H1 (cell line): ENCODE results near the gene KRT10. TPM values are rescaled to one million over a fixed set of nuclear protein-coding genes. Genes with fewer than 3 reads are reported as not detected.

Experiments
- CTCF ChIA-PET: fragments of 300-600 bp; sonication (Branson Sonifier 250); formaldehyde crosslinking; loops from one replicate; lab custom pipeline; 2021; ENCODE audit not compliant: partially characterized antibody; lab: Charles Lee
- POLR2A ChIA-PET: fragments of 300-600 bp; sonication (Branson Sonifier 250); formaldehyde crosslinking; loops from one replicate; lab custom pipeline; 2021; ENCODE audit warnings: inconsistent platforms; ENCODE audit not compliant: partially characterized antibody; lab: Charles Lee
- DNase-seq, 2 experiments: peaks; one replicate each; pipeline versions ENCODE4 v3.0.0 to v3.0.0-alpha.2; 2010 to 2022; ENCODE audit warnings: low spot score in 2 of 2, low read depth in 1 of 2, mixed read lengths in 1 of 2
- FAIRE-seq: peaks from 2 replicates; lab custom pipeline; 2011; peaks lifted over from hg19 to GRCh38; lab: Jason Lieb, UNC
- H2AFZ ChIP-seq: 2 replicates; pipeline ENCODE4 v1.8.1; 2012; ENCODE audit warnings: low read length, inconsistent platforms
- H2AK5ac ChIP-seq: 2 replicates; pipeline ENCODE4 v1.6.1; 2013; ENCODE audit warnings: low read depth, low read length
- H2BK120ac ChIP-seq: replicated peaks from 2 replicates; pipeline ENCODE3; 2013; ENCODE audit warnings: low read depth, low read length, inconsistent platforms
- H2BK12ac ChIP-seq: 2 replicates; pipeline ENCODE4 v1.6.1; 2013; ENCODE audit warnings: low read depth, low read length
- H2BK15ac ChIP-seq: 2 replicates; pipeline ENCODE4 v1.6.1; 2013; ENCODE audit warnings: low read length
- H2BK20ac ChIP-seq: 2 replicates; pipeline ENCODE4 v1.6.1; 2013; ENCODE audit warnings: low read length
- H2BK5ac ChIP-seq: 2 replicates; pipeline ENCODE4 v1.6.1; 2013; ENCODE audit warnings: low read depth, low read length
- H3K14ac ChIP-seq: 2 replicates; pipeline ENCODE4 v1.6.1; 2013; ENCODE audit warnings: inconsistent platforms; ENCODE audit not compliant: insufficient read length
- H3K18ac ChIP-seq: 2 replicates; pipeline ENCODE4 v1.6.1; 2013; ENCODE audit warnings: low read length; ENCODE audit errors: extremely low read depth
- H3K23ac ChIP-seq: 2 replicates; pipeline ENCODE4 v1.6.1; 2013; ENCODE audit warnings: inconsistent platforms; ENCODE audit not compliant: insufficient read length
- H3K23me2 ChIP-seq: 2 replicates; pipeline ENCODE4 v1.6.1; 2013; ENCODE audit warnings: low read depth, low read length
- H3K27ac ChIP-seq: 2 replicates; pipeline ENCODE4 v1.6.1; 2011; ENCODE audit warnings: low read depth, low read length, inconsistent platforms
- H3K27me3 ChIP-seq, 4 experiments: replicated peaks in 1 of 4; 1 replicate in 1 of 4; 2 replicates in 3 of 4; pipeline versions ENCODE4 v1.6.1 to v1.8.1; 2011 to 2013; ENCODE audit warnings: low read length in 3 of 4, mild to moderate bottlenecking in 3 of 4, inconsistent platforms in 2 of 4, mixed read lengths in 2 of 4, moderate library complexity in 1 of 4; ENCODE audit not compliant: control insufficient read depth in 3 of 4, insufficient read depth in 3 of 4; ENCODE audit errors: extremely low read depth in 1 of 4
- H3K36me3 ChIP-seq, 4 experiments: 2 replicates each; pipeline versions ENCODE4 v1.6.1 to v1.8.1; 2011 to 2013; ENCODE audit warnings: mild to moderate bottlenecking in 4 of 4, low read length in 3 of 4, moderate library complexity in 2 of 4, control low read depth in 1 of 4, inconsistent platforms in 1 of 4; ENCODE audit not compliant: insufficient read depth in 4 of 4, control insufficient read depth in 2 of 4
- H3K4ac ChIP-seq: replicated peaks from 2 replicates; pipeline ENCODE3; 2013; ENCODE audit warnings: low read length, low read depth, mixed read lengths, inconsistent platforms; ENCODE audit not compliant: insufficient read length
- H3K4me1 ChIP-seq, 4 experiments: replicated peaks in 1 of 4; 1 replicate in 1 of 4; 2 replicates in 3 of 4; pipeline versions ENCODE4 v1.6.1 to v1.8.1; 2011 to 2013; ENCODE audit warnings: low read length in 3 of 4, inconsistent platforms in 2 of 4, mixed read lengths in 1 of 4; ENCODE audit not compliant: insufficient read depth in 4 of 4, control insufficient read depth in 3 of 4
- H3K4me2 ChIP-seq, 2 experiments: 2 replicates each; pipeline versions ENCODE4 v1.6.1 to v1.8.1; 2011 to 2013; ENCODE audit warnings: low read depth in 2 of 2, low read length in 2 of 2, control low read depth in 1 of 2, inconsistent platforms in 1 of 2, mild to moderate bottlenecking in 1 of 2; ENCODE audit not compliant: insufficient read depth in 1 of 2
- H3K4me3 ChIP-seq, 4 experiments: fragments of 200-600, 300-600 bp in 1 of 4; sonication (generic), shearing (Covaris generic), sonication (Bioruptor Twin) in 1 of 4; 2 replicates each; pipeline versions ENCODE4 v1.5.1 to v1.8.1; 2011 to 2016; ENCODE audit warnings: low read length in 4 of 4, low read depth in 3 of 4, control low read depth in 2 of 4, inconsistent platforms in 2 of 4, mild to moderate bottlenecking in 2 of 4, mixed read lengths in 1 of 4, moderate library complexity in 1 of 4; ENCODE audit not compliant: insufficient read depth in 2 of 4; ENCODE audit errors: extremely low read depth in 1 of 4
- H3K56ac ChIP-seq: replicated peaks from 2 replicates; pipeline ENCODE3; 2013; ENCODE audit warnings: low read depth, mild to moderate bottlenecking, mixed read lengths, low read length, inconsistent platforms; ENCODE audit not compliant: insufficient read length
- H3K79me1 ChIP-seq: 2 replicates; pipeline ENCODE4 v1.6.1; 2013; ENCODE audit warnings: low read depth, low read length, control low read depth
- H3K79me2 ChIP-seq, 2 experiments: 2 replicates each; pipeline versions ENCODE4 v1.6.1 to v1.8.1; 2012 to 2013; ENCODE audit warnings: low read length in 2 of 2, mild to moderate bottlenecking in 2 of 2, inconsistent platforms in 1 of 2; ENCODE audit not compliant: insufficient read depth in 2 of 2, control insufficient read depth in 1 of 2
- H3K9ac ChIP-seq, 4 experiments: replicated peaks in 1 of 4; 1 replicate in 1 of 4; 2 replicates in 3 of 4; pipeline versions ENCODE4 v1.6.1 to v1.8.1; 2011 to 2013; ENCODE audit warnings: low read depth in 3 of 4, low read length in 3 of 4, control low read depth in 2 of 4, mild to moderate bottlenecking in 2 of 4, moderate library complexity in 2 of 4, inconsistent platforms in 1 of 4; ENCODE audit errors: extremely low read depth in 1 of 4
- H3K9me3 ChIP-seq, 2 experiments: 2 replicates each; pipeline versions ENCODE4 v1.6.1 to v1.8.1; 2012 to 2013; ENCODE audit warnings: mild to moderate bottlenecking in 2 of 2, moderate library complexity in 2 of 2, control low read depth in 1 of 2, inconsistent platforms in 1 of 2, low read depth in 1 of 2, low read length in 1 of 2, mixed read lengths in 1 of 2; ENCODE audit not compliant: insufficient read depth in 2 of 2
- H4K20me1 ChIP-seq, 2 experiments: replicated peaks in 1 of 2; 2 replicates each; pipeline versions ENCODE3 to v1.8.1; 2011 to 2013; ENCODE audit warnings: inconsistent platforms in 2 of 2, low read length in 2 of 2, mild to moderate bottlenecking in 1 of 2; ENCODE audit not compliant: insufficient read depth in 2 of 2, control insufficient read depth in 1 of 2
- H4K5ac ChIP-seq: 2 replicates; pipeline ENCODE4 v1.6.1; 2013; ENCODE audit warnings: low read length, low read depth, mixed read lengths, inconsistent platforms; ENCODE audit not compliant: insufficient read length
- H4K8ac ChIP-seq: 2 replicates; pipeline ENCODE4 v1.8.0; 2013; ENCODE audit warnings: mild to moderate bottlenecking, moderate library complexity, low read length, inconsistent platforms; ENCODE audit not compliant: insufficient read depth; ENCODE audit errors: extremely low read depth
- H4K91ac ChIP-seq: replicated peaks from 2 replicates; pipeline ENCODE3; 2013; ENCODE audit warnings: low read length, mixed read lengths, inconsistent platforms; ENCODE audit not compliant: insufficient read length
- ASH2L ChIP-seq: fragments of 200-600, 300-600 bp; sonication (generic); IDR thresholded peaks from one replicate; pipeline ENCODE4 v1.7.1; 2017; ENCODE audit warnings: low read length
- CEBPB ChIP-seq: IDR thresholded peaks from 2 replicates; pipeline ENCODE4 v1.6.1; 2012; ENCODE audit warnings: low read depth, low read length
- FOSL1 ChIP-seq: IDR thresholded peaks from 2 replicates; pipeline ENCODE4 v1.6.1; 2011; ENCODE audit warnings: mild to moderate bottlenecking, low read depth, low read length, moderate library complexity; ENCODE audit not compliant: insufficient read depth
- GABPA ChIP-seq: IDR thresholded peaks from 2 replicates; pipeline ENCODE4 v1.6.1; 2011; ENCODE audit warnings: mild to moderate bottlenecking, low read length, moderate library complexity, borderline replicate concordance; ENCODE audit not compliant: insufficient read depth
- HDAC2 ChIP-seq, 2 experiments: fragments of 300-600 bp in 1 of 2; sonication (generic) in 1 of 2; IDR thresholded peaks; 2 replicates each; pipeline ENCODE4 v1.6.1; 2011 to 2012; ENCODE audit warnings: low read depth in 2 of 2, low read length in 2 of 2, mild to moderate bottlenecking in 2 of 2, moderate library complexity in 2 of 2, borderline replicate concordance in 1 of 2, inconsistent platforms in 1 of 2
- KDM1A ChIP-seq: fragments of 200-600, 300-600 bp; sonication (generic); IDR thresholded peaks from 2 replicates; pipeline ENCODE4 v1.7.1; 2016; ENCODE audit warnings: mild to moderate bottlenecking, low read length, borderline replicate concordance
- NRF1 ChIP-seq: IDR thresholded peaks from 2 replicates; pipeline ENCODE4 v1.6.1; 2011; ENCODE audit warnings: mild to moderate bottlenecking, low read depth, low read length, improper control_type of control experiment
- PHF8 ChIP-seq: fragments of 200-600 bp; sonication (generic); conservative IDR thresholded peaks from 2 replicates; pipeline ENCODE4 v1.7.1; 2012; ENCODE audit warnings: low read depth, mild to moderate bottlenecking, inconsistent platforms, low read length, moderate library complexity
- RBBP5 ChIP-seq: IDR thresholded peaks from 2 replicates; pipeline ENCODE4 v1.7.1; 2012; ENCODE audit warnings: low read depth, mild to moderate bottlenecking, inconsistent platforms, low read length, moderate library complexity, borderline replicate concordance
- SAP30 ChIP-seq: fragments of 300-600 bp; sonication (generic); IDR thresholded peaks from 2 replicates; pipeline ENCODE4 v1.7.1; 2012; ENCODE audit warnings: low read length, moderate library complexity, mild to moderate bottlenecking, inconsistent platforms; ENCODE audit not compliant: insufficient read depth, insufficient replicate concordance
- SP1 ChIP-seq: IDR thresholded peaks from 2 replicates; pipeline ENCODE4 v1.6.1; 2011; ENCODE audit warnings: low read depth, low read length
- SUZ12 ChIP-seq: fragments of 200-600 bp; sonication (generic); IDR thresholded peaks from 2 replicates; pipeline ENCODE4 v1.6.1; 2012; ENCODE audit warnings: mild to moderate bottlenecking, inconsistent platforms, low read length, moderate library complexity, mixed read lengths
- ZNF274 ChIP-seq: IDR thresholded peaks from 2 replicates; pipeline ENCODE4 v1.7.0; 2012; ENCODE audit warnings: low read length, borderline replicate concordance; ENCODE audit errors: extremely low read depth
- WGBS, 2 experiments: shearing (Covaris generic) in 1 of 2; methylation state at CpG; one replicate each; pipeline versions ENCODE4 v1.1.6 to v1.1.7; 2013 to 2015; ENCODE audit warnings: low lambda C conversion rate in 2 of 2, mixed read lengths in 2 of 2, inconsistent platforms in 1 of 2, low coverage in 1 of 2, missing lambda C conversion rate in 1 of 2; ENCODE audit not compliant: insufficient replicate concordance in 2 of 2, insufficient coverage in 1 of 2, insufficient read length in 1 of 2; ENCODE audit errors: extremely low coverage in 1 of 2, missing lambda C conversion rate in 1 of 2; 5-methylcytosine and 5-hydroxymethylcytosine counted together
- polyA plus RNA-seq, 7 experiments: library from polyadenylated mRNA; depleted of rRNA in 3 of 7; stranded (reverse) in 5 of 7; unstranded in 2 of 7; fragments of >200 nt in 5 of 7; fragments of 200-250 nt in 2 of 7; gene quantifications; 1 replicate in 5 of 7; 2 replicates in 1 of 7; 4 replicates in 1 of 7; pipeline versions ENCODE4 v1.2.1 to v1.2.3, GENCODE V29; 2011 to 2013; ENCODE audit warnings: missing spikeins in 2 of 7, mixed read lengths in 2 of 7
- total RNA-seq: library from RNA; stranded (reverse); fragmentation: NEBNext Ultra II Directional; extraction: Animal tissue kit (Norgen Biotek cat#: 25700); gene quantifications from 2 replicates; pipeline ENCODE4 v1.2.1, GENCODE V29; 2021
- TF ChIP-seq, protein P1 (sequence below): IDR thresholded peaks from 2 replicates; pipeline ENCODE4 v1.6.1; 2011; ENCODE audit warnings: low read depth, mild to moderate bottlenecking, low read length; ENCODE audit not compliant: insufficient read depth

The KRT10 gene
- total and polyA plus RNA-seq, 2 of the 8 experiments (the other 6 are each of a cell fraction or from before 2014, with no cell fraction given), result 3.5 to 39.4 TPM

DNA sequence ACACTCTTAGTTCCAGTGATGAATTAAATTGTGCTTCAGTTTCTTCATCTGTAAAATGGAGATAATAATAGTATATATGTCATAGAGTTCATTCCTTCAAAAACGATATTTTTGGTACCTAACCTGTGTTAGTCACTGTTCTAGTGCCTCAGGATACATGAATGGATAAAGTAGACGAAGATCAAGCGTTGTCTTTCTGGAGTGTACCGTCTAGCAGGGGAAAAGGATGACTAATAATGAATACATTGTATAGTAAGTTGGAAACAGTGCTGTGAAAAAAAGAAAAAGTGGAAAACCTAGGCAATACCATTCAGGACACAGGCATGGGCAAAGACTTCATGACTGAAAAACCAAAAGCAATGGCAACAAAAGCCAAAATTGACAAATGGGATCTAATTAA lies 8.6 kb downstream of the KRT10 start:
- no peak overlapping the region for H2AK5ac ChIP-seq
- no peak overlapping the region for H3K27ac ChIP-seq
- no peak overlapping the region for H2BK15ac ChIP-seq
- H4K20me1 ChIP-seq, result no peaks in the 10 kb centered on the region
- ChIA-PET POLR2A (no interaction called here), CTCF (no interaction called here)
- no peak overlapping the region for H3K18ac ChIP-seq
- H3K14ac ChIP-seq, result no peak overlapping the region
- H2BK5ac ChIP-seq, result no peak overlapping the region
- no peak overlapping the region for H3K4me2 ChIP-seq
- no peak overlapping the region for H3K9ac ChIP-seq
- H3K27me3 ChIP-seq, result no peaks in the 10 kb centered on the region; a peak in 2 of 7 replicates
- no peaks in the 10 kb centered on the region; a peak in 1 of 7 replicates for H3K4me1 ChIP-seq
- H3K23ac ChIP-seq, result no peak overlapping the region
- H3K79me2 ChIP-seq, result no peaks in the 10 kb centered on the region
- WGBS, 2 experiments, result 68% methylated on average over 4 of the region's 4 CpGs; no CpG with 5 or more reads in 1 of the 2 experiments
- H2BK12ac ChIP-seq, result no peak overlapping the region
- H3K79me1 ChIP-seq, result no peaks in the 10 kb centered on the region
- no peak overlapping the region for H2AFZ ChIP-seq
- peaks cover 0 to 5% (median 4%) of the 10 kb centered on the region in 4 experiments; a peak in 2 of 8 replicates for H3K36me3 ChIP-seq
- no peak for DNase-seq
- no peaks in the 10 kb centered on the region for H3K23me2 ChIP-seq
- no peak overlapping the region for H4K91ac ChIP-seq
- H3K4me3 ChIP-seq, result no peak overlapping the region
- no peak for FAIRE-seq
- no peak overlapping the region for H3K4ac ChIP-seq
- no peak overlapping the region for H4K5ac ChIP-seq
- H3K56ac ChIP-seq, result no peak overlapping the region
- H2BK20ac ChIP-seq, result no peak overlapping the region
- H4K8ac ChIP-seq, result no peak overlapping the region
- no peaks in the 10 kb centered on the region for H3K9me3 ChIP-seq
- H2BK120ac ChIP-seq, result no peak overlapping the region
- TF ChIP-seq SAP30 (no peak), ZNF274 (no peak), FOSL1 (no peak), SUZ12 (no peak), KDM1A (no peak), ASH2L (no peak), PHF8 (no peak), GABPA (no peak), SP1 (no peak), CEBPB (no peak), RBBP5 (no peak), HDAC2 (IDR thresholded peaks at IDR 0.05; ENCODE audit: borderline replicate concordance in 1 of 2, low read depth in 2 of 2, low read length in 2 of 2) (no peak), NRF1 (no peak)
- TF ChIP-seq, protein P1, sequence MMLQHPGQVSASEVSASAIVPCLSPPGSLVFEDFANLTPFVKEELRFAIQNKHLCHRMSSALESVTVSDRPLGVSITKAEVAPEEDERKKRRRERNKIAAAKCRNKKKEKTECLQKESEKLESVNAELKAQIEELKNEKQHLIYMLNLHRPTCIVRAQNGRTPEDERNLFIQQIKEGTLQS, result no peak
